ENCODE results near the gene KIAA1217. TPM values are rescaled to one million over a fixed set of nuclear protein-coding genes. Genes with fewer than 3 reads are reported as not detected.

Gene KIAA1217
- total and polyA plus RNA-seq, 2 of the 8 experiments (the other 6 are each of a cell fraction or from before 2014, with no cell fraction given) = 4.5 to 15.6 TPM

DNA sequence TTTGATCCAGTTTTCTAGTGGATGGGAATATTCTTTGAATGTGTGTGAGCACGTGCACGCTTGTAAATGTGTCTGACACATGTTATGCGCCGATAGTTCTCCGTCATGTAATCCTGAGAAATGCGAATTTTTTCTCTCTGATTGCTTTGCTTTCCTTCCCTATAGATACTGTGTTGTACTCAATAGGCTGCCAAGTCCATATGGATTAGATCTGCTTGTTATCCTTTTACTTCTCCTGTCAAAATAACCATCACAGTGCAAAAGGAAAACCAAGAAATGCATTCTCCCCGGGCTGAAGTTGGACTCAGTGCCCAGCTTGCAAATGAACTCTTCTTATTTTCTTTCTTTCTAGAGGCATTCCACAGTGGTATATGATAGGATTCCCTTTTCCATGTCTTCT is 131.9 kb downstream of the KIAA1217 start:
- Histone ChIP-seq H3K27ac (ENCODE audit: low read depth, low read length) (no peak overlapping the region), H3K36me3 (ENCODE audit: control insufficient read depth in 2 of 4, insufficient read depth in 4 of 4, low read length in 3 of 4) (no peaks in the 10 kb centered on the region), H2AFZ (ENCODE audit: low read length) (no peak overlapping the region), H3K23ac (ENCODE audit: insufficient read length) (no peak overlapping the region), H2BK15ac (ENCODE audit: low read length) (no peak overlapping the region), H3K56ac (replicated peaks; ENCODE audit: insufficient read length, low read depth, low read length) (no peak overlapping the region), H3K79me2 (ENCODE audit: control insufficient read depth in 1 of 2, insufficient read depth in 2 of 2, low read length in 2 of 2) (no peaks in the 10 kb centered on the region), H3K79me1 (ENCODE audit: low read depth, low read length) (no peaks in the 10 kb centered on the region), H4K5ac (ENCODE audit: insufficient read length, low read depth, low read length) (no peak overlapping the region), H3K4me3 (ENCODE audit: extremely low read depth in 1 of 4, insufficient read depth in 2 of 4, low read depth in 3 of 4, low read length in 4 of 4) (no peak overlapping the region), H3K4me1 (replicated peaks in 1 of 4; ENCODE audit: control insufficient read depth in 3 of 4, insufficient read depth in 4 of 4, low read length in 3 of 4) (no peaks in the 10 kb centered on the region), H3K27me3 (replicated peaks in 1 of 4; ENCODE audit: control insufficient read depth in 3 of 4, extremely low read depth in 1 of 4, insufficient read depth in 3 of 4, low read length in 3 of 4) (no peaks in the 10 kb centered on the region), H2AK5ac (ENCODE audit: low read depth, low read length) (no peak overlapping the region), H3K18ac (ENCODE audit: extremely low read depth, low read length) (no peak overlapping the region), H3K4me2 (ENCODE audit: insufficient read depth in 1 of 2, low read depth in 2 of 2, low read length in 2 of 2) (no peak overlapping the region), H4K20me1 (replicated peaks in 1 of 2; ENCODE audit: control insufficient read depth in 1 of 2, insufficient read depth in 2 of 2, low read length in 2 of 2) (no peaks in the 10 kb centered on the region), H3K14ac (ENCODE audit: insufficient read length) (no peak overlapping the region), H2BK20ac (ENCODE audit: low read length) (no peak overlapping the region), H3K23me2 (ENCODE audit: low read depth, low read length) (no peaks in the 10 kb centered on the region), H2BK12ac (ENCODE audit: low read depth, low read length) (no peak overlapping the region), H2BK5ac (ENCODE audit: low read depth, low read length) (no peak overlapping the region), H3K4ac (replicated peaks; ENCODE audit: insufficient read length, low read depth, low read length) (no peak overlapping the region), H3K9me3 (ENCODE audit: insufficient read depth in 2 of 2, low read depth in 1 of 2, low read length in 1 of 2) (no peaks in the 10 kb centered on the region), H2BK120ac (replicated peaks; ENCODE audit: low read depth, low read length) (no peak overlapping the region), H4K8ac (ENCODE audit: extremely low read depth, insufficient read depth, low read length) (no peak overlapping the region), H3K9ac (replicated peaks in 1 of 4; ENCODE audit: extremely low read depth in 1 of 4, low read depth in 3 of 4, low read length in 3 of 4) (no peak overlapping the region), H4K91ac (replicated peaks; ENCODE audit: insufficient read length, low read length) (no peak overlapping the region)
- no peak for FAIRE-seq
- ChIA-PET POLR2A (ENCODE audit: partially characterized antibody) (no interaction called here), CTCF (ENCODE audit: partially characterized antibody) (no interaction called here)
- DNase-seq (ENCODE audit: low read depth in 1 of 2, low spot score in 2 of 2) = no peak
- TF ChIP-seq RNF2 (IDR thresholded peaks at IDR 0.05; ENCODE audit: borderline replicate concordance, low read depth, low read length, missing control alignments, poor library complexity, severe bottlenecking) (no peak), GTF2F1 (IDR thresholded peaks at IDR 0.05; ENCODE audit: borderline replicate concordance, low read depth, low read length) (no peak), FOSL1 (IDR thresholded peaks at IDR 0.05; ENCODE audit: insufficient read depth, low read depth, low read length) (no peak), KDM5A (IDR thresholded peaks at IDR 0.05; ENCODE audit: low read length) (no peak), SIN3A (conservative IDR thresholded peaks at IDR 0.05 in 1 of 2, IDR thresholded peaks at IDR 0.05 in 1 of 2; ENCODE audit: low read depth in 1 of 2, low read length in 2 of 2) (no peak)
- WGBS, 2 experiments (ENCODE audit: extremely low coverage in 1 of 2, insufficient coverage in 1 of 2, insufficient read length in 1 of 2, insufficient replicate concordance in 2 of 2, low coverage in 1 of 2, low lambda C conversion rate in 2 of 2, missing lambda C conversion rate in 1 of 2) = 95% methylated on average over 7 of the region's 7 CpGs; no CpG with 5 or more reads in 1 of the 2 experiments

Data from H1 (cell line).